ENCODE results near the gene USP28.

The USP28 gene

GRCh38 chr11:113901141-113901540 is 25.8 kb upstream of the USP28 start:
- Histone ChIP-seq H3K4me2 (no peak overlapping the region), H3K4me3 (IDR thresholded peaks at IDR 0.05; ENCODE audit: insufficient read depth, low read depth, low read length) (no peak overlapping the region), H3K27me3 (ENCODE audit: insufficient read depth, low read depth) (no peaks in the 10 kb centered on the region), H3K27ac (no peak overlapping the region), H3K4me1 (ENCODE audit: low read depth, poor library complexity, severe bottlenecking) (no peaks in the 10 kb centered on the region), H4K20me1 (ENCODE audit: insufficient read depth) (no peaks in the 10 kb centered on the region), H3K36me3 (ENCODE audit: insufficient read depth) (no peaks in the 10 kb centered on the region), H3K9ac (no peak overlapping the region), H3K79me2 (ENCODE audit: insufficient read depth, low read depth) (no peaks in the 10 kb centered on the region), H2AFZ (ENCODE audit: low read depth) (no peak overlapping the region)
- TF ChIP-seq, protein P1, sequence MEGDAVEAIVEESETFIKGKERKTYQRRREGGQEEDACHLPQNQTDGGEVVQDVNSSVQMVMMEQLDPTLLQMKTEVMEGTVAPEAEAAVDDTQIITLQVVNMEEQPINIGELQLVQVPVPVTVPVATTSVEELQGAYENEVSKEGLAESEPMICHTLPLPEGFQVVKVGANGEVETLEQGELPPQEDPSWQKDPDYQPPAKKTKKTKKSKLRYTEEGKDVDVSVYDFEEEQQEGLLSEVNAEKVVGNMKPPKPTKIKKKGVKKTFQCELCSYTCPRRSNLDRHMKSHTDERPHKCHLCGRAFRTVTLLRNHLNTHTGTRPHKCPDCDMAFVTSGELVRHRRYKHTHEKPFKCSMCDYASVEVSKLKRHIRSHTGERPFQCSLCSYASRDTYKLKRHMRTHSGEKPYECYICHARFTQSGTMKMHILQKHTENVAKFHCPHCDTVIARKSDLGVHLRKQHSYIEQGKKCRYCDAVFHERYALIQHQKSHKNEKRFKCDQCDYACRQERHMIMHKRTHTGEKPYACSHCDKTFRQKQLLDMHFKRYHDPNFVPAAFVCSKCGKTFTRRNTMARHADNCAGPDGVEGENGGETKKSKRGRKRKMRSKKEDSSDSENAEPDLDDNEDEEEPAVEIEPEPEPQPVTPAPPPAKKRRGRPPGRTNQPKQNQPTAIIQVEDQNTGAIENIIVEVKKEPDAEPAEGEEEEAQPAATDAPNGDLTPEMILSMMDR (conservative IDR thresholded peaks at IDR 0.05; ENCODE audit: low read depth, low read length): no peak

- H3K27ac ChIP-seq: no peak overlapping the region
- H3K79me2 ChIP-seq (ENCODE audit: insufficient read depth, low read depth): no peaks in the 10 kb centered on the region
- no peak overlapping the region for H2AFZ ChIP-seq (ENCODE audit: low read depth)
- no peaks in the 10 kb centered on the region for H3K27me3 ChIP-seq (ENCODE audit: insufficient read depth, low read depth)
- peaks cover 6% of the 10 kb centered on the region for H3K4me1 ChIP-seq (ENCODE audit: low read depth, poor library complexity, severe bottlenecking)
- TF ChIP-seq, protein P1 (conservative IDR thresholded peaks at IDR 0.05; ENCODE audit: low read depth, low read length): peak; percentile 64
- no peaks in the 10 kb centered on the region for H3K36me3 ChIP-seq (ENCODE audit: insufficient read depth)
- H3K9ac ChIP-seq: no peak overlapping the region
- H3K4me2 ChIP-seq: no peak overlapping the region
- no peaks in the 10 kb centered on the region for H4K20me1 ChIP-seq (ENCODE audit: insufficient read depth)
- no peak overlapping the region for H3K4me3 ChIP-seq (IDR thresholded peaks at IDR 0.05; ENCODE audit: insufficient read depth, low read depth, low read length)
Measured at GRCh38 chr11:113896156-113896879, 20.9 kb upstream of the USP28 start.

- Histone ChIP-seq H3K4me2 (no peak overlapping the region), H3K4me3 (IDR thresholded peaks at IDR 0.05; ENCODE audit: insufficient read depth, low read depth, low read length) (no peak overlapping the region), H3K4me1 (ENCODE audit: low read depth, poor library complexity, severe bottlenecking) (peaks cover 6% of the 10 kb centered on the region), H3K27ac (no peak overlapping the region), H4K20me1 (ENCODE audit: insufficient read depth) (no peaks in the 10 kb centered on the region), H3K9ac (no peak overlapping the region), H3K27me3 (ENCODE audit: insufficient read depth, low read depth) (no peaks in the 10 kb centered on the region), H3K79me2 (ENCODE audit: insufficient read depth, low read depth) (no peaks in the 10 kb centered on the region), H2AFZ (ENCODE audit: low read depth) (no peak overlapping the region), H3K36me3 (ENCODE audit: insufficient read depth) (no peaks in the 10 kb centered on the region)
- TF ChIP-seq, protein P1 (conservative IDR thresholded peaks at IDR 0.05; ENCODE audit: low read depth, low read length): no peak
Measured at GRCh38 chr11:113895367-113896155, 20.2 kb upstream of the USP28 start.

DNA sequence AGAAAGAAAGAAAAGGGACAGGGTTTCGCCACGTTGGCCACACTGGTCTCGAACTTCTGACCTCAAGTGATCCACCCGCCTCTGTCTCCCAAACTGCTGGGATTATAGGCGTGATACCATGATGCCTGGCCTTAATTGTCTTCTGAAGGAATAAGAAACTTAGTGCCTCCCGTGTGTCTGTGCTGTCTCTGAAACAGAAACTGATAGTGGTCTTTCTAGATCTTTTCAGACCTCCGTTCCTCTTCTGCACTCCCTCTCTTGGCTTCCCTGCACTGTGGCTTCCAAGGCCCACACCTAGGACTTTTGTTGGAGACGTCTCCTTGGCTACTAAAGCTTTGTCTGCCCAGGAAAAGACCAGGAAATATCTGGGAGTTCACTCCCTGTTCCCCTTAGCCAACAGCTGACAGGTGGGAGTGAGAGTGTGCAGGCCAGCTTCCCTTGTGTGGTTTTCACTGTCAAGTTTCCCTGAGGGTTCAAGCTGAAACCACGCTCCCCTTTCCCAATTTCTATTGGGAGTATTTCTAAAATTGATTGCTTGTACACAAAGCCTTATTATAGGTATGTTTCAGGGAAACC is 19.1 kb upstream of the USP28 start:
- H3K27ac ChIP-seq: no peak overlapping the region
- H3K4me3 ChIP-seq (IDR thresholded peaks at IDR 0.05; ENCODE audit: insufficient read depth, low read depth, low read length): no peak overlapping the region
- H3K79me2 ChIP-seq (ENCODE audit: insufficient read depth, low read depth): no peaks in the 10 kb centered on the region
- H4K20me1 ChIP-seq (ENCODE audit: insufficient read depth): no peaks in the 10 kb centered on the region
- TF ChIP-seq, protein P1 (conservative IDR thresholded peaks at IDR 0.05; ENCODE audit: low read depth, low read length): no peak
- no peaks in the 10 kb centered on the region for H3K27me3 ChIP-seq (ENCODE audit: insufficient read depth, low read depth)
- H3K36me3 ChIP-seq (ENCODE audit: insufficient read depth): no peaks in the 10 kb centered on the region
- 0 out of 2 replicates have a peak overlapping the region, but pooled peaks have one; percentile 15 for H3K4me2 ChIP-seq
- peaks cover 6% of the 10 kb centered on the region for H3K4me1 ChIP-seq (ENCODE audit: low read depth, poor library complexity, severe bottlenecking)
- H3K9ac ChIP-seq: no peak overlapping the region
- H2AFZ ChIP-seq (ENCODE audit: low read depth): no peak overlapping the region
